ENCODE measurements around the gene LRIG2.
"Not testable (repeated sequence)": the region's sequence is repeated elsewhere in the genome, so short reads cannot be mapped to it uniquely, and the experiment has no call there.

The LRIG2 gene

GRCh38 chr1:113072757-113073478, at the start of gene LRIG2:
LRIG2 (plus strand) TSS chr1:113073198; CDS start chr1:113073407, 209 bp downstream.
- peak; percentile 96 for DNase-seq (ENCODE audit: low spot score)

GRCh38 chr1:113023316-113023715, 49.7 kb upstream of the LRIG2 start:
- DNase-seq (ENCODE audit: low spot score): not testable (repeated sequence)

- DNase-seq (ENCODE audit: low spot score): no peak
These were observed 46.0 kb upstream of the LRIG2 start for GRCh38 chr1:113027007-113027406.

- DNase-seq (ENCODE audit: low spot score): no peak
These were observed 45.5 kb upstream of the LRIG2 start for GRCh38 chr1:113027449-113027848.

- DNase-seq (ENCODE audit: low spot score): no peak
These were observed 43.2 kb upstream of the LRIG2 start for GRCh38 chr1:113029822-113030221.

DNA sequence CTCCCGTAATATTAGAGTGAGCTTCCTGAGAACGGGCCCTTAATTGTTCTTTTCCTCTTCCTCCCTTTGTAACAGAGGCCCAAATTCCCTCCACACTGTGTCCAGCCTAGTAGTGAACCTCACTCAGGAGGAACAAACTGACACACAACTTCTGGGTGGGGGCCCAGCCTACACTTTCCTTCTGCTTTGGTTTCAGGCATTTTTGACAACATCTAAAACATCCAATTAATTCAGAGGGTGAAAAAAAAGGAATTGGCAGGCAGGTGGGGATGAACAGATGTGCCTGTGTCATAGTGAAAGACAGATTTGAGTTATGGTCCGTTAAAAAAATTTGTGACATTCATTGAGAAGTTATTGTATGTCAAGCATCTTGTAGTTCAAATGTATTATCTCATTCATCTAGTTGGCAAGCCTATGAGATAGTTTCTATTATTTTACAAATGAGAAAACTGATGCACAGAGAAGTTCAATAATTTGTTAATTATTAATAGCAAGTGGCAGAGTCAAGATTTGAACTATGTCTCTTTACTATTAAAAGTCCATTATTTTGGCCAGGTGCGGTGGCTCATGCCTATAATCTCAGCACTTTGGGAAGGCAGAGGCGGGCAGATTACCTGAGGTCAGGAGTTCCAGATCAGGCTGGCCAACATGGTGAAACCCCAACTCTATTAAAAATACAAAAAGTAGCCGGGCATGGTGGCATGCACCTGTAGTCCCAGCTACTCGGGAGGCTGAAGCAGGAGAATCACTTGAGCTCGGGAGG, 41.6 kb upstream of the LRIG2 start:
- DNase-seq (ENCODE audit: low spot score): no peak

DNA sequence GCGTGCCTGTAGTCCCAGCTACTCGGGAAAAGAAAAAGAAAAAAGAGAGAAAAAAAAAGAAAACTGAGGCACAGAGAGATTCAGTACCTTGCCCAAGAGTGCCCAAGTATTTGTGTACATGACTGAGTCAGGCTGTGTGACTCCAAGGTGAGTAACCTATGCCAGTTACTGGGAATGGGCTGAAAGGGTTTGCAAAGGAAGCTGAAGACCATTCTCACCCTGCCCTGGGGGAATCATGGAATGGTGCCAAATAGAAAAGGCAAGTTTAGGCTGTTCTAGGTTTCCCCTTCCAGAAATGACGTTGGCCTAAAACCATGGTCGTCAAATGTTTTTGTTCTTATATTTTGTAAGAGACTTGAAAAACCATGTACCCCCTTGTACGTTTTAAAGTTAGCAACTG, 37.9 kb upstream of the LRIG2 start:
- DNase-seq (ENCODE audit: low spot score): no peak

DNA sequence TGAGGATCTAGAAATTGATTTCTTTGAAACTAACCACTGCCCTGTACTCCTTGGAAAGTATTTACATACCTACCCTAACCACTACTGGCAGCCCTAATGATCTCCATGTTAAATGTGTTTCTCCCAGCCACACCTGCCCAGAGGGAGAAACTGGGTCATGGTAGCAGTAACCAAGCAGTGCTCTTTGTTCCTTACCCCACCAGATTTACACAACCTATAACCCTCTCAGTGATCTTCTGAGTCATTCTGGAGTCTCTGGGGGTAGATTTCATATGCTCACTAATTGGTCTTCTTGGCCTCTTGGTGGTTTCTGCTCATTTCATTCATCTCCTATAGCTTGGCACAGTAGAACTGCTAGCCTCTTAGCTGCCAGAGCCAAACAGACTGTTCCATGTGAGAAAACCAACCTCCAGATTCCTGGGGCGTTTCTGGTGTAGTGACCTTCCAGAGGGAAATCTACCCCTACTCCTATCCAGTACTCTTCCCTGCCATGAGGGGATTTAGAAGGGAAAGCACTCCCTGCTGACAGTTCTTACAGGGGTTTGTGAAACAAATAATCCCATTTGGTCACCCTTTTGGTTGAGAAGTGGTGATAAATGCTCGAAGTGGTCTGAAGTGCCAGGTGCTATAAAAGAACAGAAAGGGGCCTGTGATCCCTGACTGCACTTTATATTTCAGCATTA, 36.2 kb upstream of the LRIG2 start:
- DNase-seq (ENCODE audit: low spot score): no peak

GRCh38 chr1:113040041-113040440, 33.0 kb upstream of the LRIG2 start:
- no peak for DNase-seq (ENCODE audit: low spot score)

- DNase-seq (ENCODE audit: low spot score): no peak
These were observed 32.1 kb upstream of the LRIG2 start for GRCh38 chr1:113040718-113041412.

- DNase-seq (ENCODE audit: low spot score): no peak
These were observed 31.3 kb upstream of the LRIG2 start for GRCh38 chr1:113041569-113042284.

- DNase-seq (ENCODE audit: low spot score): peak; percentile 17
These were observed 30.5 kb upstream of the LRIG2 start for GRCh38 chr1:113042285-113043143.

- DNase-seq (ENCODE audit: low spot score): not testable (repeated sequence)
These were observed 29.9 kb upstream of the LRIG2 start for GRCh38 chr1:113043144-113043488.

DNA sequence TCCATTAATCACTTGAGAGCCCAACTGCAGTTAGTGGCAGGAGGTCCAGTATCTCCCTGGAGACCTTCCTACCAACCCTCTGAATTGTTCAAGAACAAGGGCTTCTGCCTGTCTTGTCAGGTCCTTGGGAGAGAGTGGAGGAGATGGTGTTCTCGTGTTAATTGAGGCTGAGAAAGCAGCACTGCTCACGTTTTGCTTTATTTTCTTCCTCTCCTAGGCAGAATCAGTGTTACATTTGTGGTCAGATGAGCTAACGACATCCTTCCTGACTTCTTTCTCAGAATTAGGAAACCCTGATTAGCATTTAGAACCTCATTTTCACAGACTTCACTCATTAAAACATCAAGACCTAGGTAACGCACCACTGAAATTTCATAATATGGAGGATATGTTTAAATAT, 26.4 kb upstream of the LRIG2 start:
- peak; percentile 27 for DNase-seq (ENCODE audit: low spot score)

- DNase-seq (ENCODE audit: low spot score): no peak
These were observed 24.9 kb upstream of the LRIG2 start for GRCh38 chr1:113048064-113048463.

GRCh38 chr1:113053344-113054126, 19.5 kb upstream of the LRIG2 start:
- no peak for DNase-seq (ENCODE audit: low spot score)

DNA sequence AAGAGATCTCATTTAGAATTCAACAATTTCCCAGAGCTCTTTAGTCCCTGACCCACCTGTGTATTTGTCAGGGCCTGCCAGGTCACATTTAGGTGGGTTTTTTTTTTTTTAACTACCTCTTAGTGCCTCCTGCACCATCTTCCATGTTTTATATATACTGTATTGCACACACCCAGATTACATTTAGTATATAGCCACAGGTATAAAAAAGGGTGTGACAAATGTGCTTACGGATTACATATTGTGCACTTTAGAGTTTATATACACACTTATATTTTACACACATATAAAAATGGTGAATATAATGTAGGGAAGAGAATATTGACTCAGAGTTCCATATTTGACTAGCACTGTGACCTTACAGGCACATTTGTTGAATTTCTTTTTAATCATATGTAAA, 17.4 kb upstream of the LRIG2 start:
- no peak for DNase-seq (ENCODE audit: low spot score)

DNA sequence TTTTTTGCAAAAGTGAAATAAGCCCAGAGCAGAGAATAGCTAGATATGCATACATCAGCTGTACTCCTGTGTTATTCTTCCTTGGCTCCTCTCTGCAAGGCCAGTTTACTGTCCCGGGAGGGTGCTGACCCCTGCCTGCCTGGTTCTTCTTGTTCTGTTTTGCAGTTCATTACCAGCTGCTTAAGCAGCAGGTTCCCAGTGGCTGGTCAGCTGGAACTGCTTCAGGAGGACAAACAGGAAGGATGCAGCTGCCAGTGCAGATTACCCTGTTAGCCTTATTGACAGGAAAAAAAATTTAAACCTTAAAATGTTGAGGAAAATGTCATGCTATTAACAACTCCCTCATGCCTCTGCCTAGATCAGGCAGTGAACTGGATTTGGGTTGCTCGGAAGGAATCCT, 16.0 kb upstream of the LRIG2 start:
- no peak for DNase-seq (ENCODE audit: low spot score)

DNA sequence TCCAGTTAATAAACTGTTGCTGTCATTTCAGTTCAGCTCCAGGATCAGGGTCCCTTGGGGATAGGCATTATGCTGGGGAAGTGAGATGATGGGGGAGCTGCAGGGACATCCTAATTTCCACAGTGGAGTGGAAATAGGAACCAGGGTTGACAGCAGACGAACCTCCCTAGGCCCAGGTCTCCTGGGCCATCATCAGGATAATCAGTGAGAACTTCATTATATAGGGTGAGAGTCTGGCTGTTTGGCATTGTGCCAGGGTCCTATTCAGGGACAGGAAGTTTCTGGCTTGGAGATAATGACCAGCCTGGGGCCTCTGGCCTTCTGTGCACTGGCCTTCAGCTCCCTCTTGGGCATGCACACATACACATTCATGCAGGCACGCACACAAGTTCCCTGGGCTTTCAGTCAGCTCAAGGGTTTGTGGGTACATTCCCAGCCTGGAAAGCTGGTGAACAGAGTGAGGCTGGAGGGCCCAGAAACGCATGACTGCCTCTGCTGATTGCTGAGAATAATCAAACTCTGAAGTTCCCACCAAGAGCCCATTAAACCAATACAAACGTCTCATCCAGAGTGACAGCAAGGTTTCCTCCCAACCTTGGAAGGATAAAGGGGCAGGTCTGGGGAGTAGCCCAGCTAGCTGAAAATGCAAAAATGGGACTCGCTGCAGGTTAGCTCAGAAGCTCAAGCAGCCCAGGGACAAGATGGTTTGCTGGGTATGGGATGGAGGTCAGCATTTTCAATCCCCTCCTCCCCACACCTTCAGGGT, 13.9 kb upstream of the LRIG2 start:
- DNase-seq (ENCODE audit: low spot score): no peak

Measured in CD4-positive, alpha-beta T cell treated with Interleukin-6 at 100 ng/mL for 8 hours (primary cell).